ENCODE data around the gene AVPR1B. TPM values are rescaled to one million over a fixed set of nuclear protein-coding genes. Genes with fewer than 3 reads are reported as not detected.

Gene AVPR1B
- polyA plus RNA-seq, 2 of the 4 experiments (the other 2 are of a cell fraction), result not detected

Small RNAs within 50 kb of the gene (small RNA-seq; reads per million reads assigned to genes)
- gene RF00271, result 0 reads per million in 6 experiments

Other genes with a start within 250 kb of the AVPR1B start
- gene SLC26A9, start 173.9 kb downstream of the AVPR1B start, polyA plus RNA-seq (2011; rRNA removed), result 0.98 and 1.1 TPM in 2 replicates
- gene SLC26A9, start 173.9 kb downstream of the AVPR1B start, polyA plus RNA-seq (2017; fragmentation: RNase III; extraction: RNeasy Plus Mini Kit Qiagen cat#74134 plus additional on column Dnase treatment), result 0.14 to 0.18 TPM (median 0.16 TPM) in 3 replicates
- 0.04 and 0.08 TPM in 2 replicates for gene RAB7B, start 114.0 kb downstream of the AVPR1B start, polyA plus RNA-seq (2011; rRNA removed)
- gene RAB7B, start 114.0 kb downstream of the AVPR1B start, polyA plus RNA-seq (2017; fragmentation: RNase III; extraction: RNeasy Plus Mini Kit Qiagen cat#74134 plus additional on column Dnase treatment), result 0.20 to 0.37 TPM (median 0.30 TPM) in 3 replicates
- not detected in 2 replicates for gene CTSE, start 93.5 kb downstream of the AVPR1B start, polyA plus RNA-seq (2011; rRNA removed)
- not detected in 3 replicates for gene CTSE, start 93.5 kb downstream of the AVPR1B start, polyA plus RNA-seq (2017; fragmentation: RNase III; extraction: RNeasy Plus Mini Kit Qiagen cat#74134 plus additional on column Dnase treatment)
- not detected in 2 replicates for gene RHEX, start 64.2 kb downstream of the AVPR1B start, polyA plus RNA-seq (2011; rRNA removed)
- not detected in 3 replicates for gene RHEX, start 64.2 kb downstream of the AVPR1B start, polyA plus RNA-seq (2017; fragmentation: RNase III; extraction: RNeasy Plus Mini Kit Qiagen cat#74134 plus additional on column Dnase treatment)
- 16.8 and 17.5 TPM in 2 replicates for gene FAM72A, start 85.5 kb upstream of the AVPR1B start, polyA plus RNA-seq (2011; rRNA removed)
- 18.7 to 20.0 TPM (median 18.8 TPM) in 3 replicates for gene FAM72A, start 85.5 kb upstream of the AVPR1B start, polyA plus RNA-seq (2017; fragmentation: RNase III; extraction: RNeasy Plus Mini Kit Qiagen cat#74134 plus additional on column Dnase treatment)
- gene SRGAP2, start 86.2 kb upstream of the AVPR1B start, polyA plus RNA-seq (2011; rRNA removed), result 12.3 and 18.7 TPM in 2 replicates
- 16.5 to 20.1 TPM (median 19.6 TPM) in 3 replicates for gene SRGAP2, start 86.2 kb upstream of the AVPR1B start, polyA plus RNA-seq (2017; fragmentation: RNase III; extraction: RNeasy Plus Mini Kit Qiagen cat#74134 plus additional on column Dnase treatment)